Anterior cingulate cortex (tissue), 58 donors: ENCODE data around the gene SRI.
"Not testable (repeated sequence)": the region's sequence is repeated elsewhere in the genome, so short reads cannot be mapped to it uniquely, and the experiment has no call there.

Experiments used
- DNase-seq, 58 donors: peaks; one replicate each; lab custom pipeline; 2025; lab: John Stamatoyannopoulos, UW

The SRI gene, protein sequence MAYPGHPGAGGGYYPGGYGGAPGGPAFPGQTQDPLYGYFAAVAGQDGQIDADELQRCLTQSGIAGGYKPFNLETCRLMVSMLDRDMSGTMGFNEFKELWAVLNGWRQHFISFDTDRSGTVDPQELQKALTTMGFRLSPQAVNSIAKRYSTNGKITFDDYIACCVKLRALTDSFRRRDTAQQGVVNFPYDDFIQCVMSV

DNA sequence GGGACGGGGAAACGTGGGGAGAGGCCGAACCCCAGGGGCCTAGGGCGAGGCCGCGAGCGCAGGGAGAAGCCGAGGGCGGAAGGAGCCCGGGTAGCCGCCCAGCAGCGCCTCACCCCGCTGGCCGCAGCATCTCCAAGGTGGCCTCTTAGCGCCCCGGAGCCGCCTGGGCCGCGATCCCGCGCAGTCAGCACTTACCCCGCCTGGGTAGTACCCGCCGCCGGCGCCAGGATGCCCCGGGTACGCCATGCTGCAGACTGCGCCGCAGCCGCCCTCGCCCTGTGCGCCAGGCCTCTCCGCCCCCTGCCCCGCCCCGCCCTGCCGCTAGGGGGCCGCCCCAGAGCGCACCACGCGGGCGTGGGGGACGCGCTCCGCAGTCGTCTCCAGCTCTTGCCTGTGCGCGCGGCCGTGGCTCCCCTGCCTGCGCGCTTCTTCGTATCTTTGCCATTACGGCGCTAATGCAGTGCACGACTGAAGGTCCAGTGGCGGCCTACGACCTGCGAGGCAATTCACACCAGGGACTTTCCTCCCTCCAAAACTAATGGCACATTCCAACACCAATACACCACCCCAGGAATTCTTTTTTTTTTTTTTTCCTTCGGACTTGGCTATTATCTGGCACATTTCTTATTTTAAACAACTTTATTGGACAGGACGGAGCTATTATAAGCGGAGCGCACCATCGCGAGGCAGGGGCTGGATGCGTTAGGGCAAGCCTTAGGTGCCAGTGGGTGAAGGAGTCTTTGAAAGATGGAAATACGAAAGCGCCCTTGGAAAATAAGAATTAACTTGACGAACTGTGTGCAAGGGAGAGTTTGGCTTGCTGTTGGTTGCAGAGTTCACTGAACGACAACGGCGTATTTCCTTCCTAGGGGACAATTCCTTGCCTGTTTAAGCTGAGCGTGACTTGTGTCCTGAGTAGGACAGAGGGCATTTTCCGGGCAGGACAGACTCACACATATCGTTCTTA lies at the start of gene SRI:
Gene SRI (minus strand): TSS at position 258 of the 967 bp plus-strand sequence. CDS start 12 bp downstream, at position 246.
- peak; percentile 40 to 93 (median 80) for DNase-seq

DNA sequence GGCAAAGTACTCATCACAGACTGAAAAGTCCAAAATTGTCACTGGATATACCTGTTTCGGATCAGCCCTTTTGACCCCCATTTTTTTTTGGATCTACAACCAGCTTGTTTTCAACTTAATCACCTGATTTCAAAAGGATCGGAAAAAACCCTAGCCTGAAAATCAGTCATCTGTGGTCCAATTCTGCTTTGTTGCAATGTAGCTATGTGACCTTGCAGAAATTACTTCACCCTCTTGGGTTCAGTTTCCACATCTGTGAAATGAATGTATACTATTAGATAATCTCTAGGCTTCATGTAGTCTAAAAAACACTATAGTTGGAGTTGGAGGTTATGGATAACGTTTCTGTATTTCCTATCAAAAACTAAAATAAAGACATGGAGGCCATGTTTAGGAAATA lies 49.7 kb upstream of the SRI start:
- no peak for DNase-seq

DNA sequence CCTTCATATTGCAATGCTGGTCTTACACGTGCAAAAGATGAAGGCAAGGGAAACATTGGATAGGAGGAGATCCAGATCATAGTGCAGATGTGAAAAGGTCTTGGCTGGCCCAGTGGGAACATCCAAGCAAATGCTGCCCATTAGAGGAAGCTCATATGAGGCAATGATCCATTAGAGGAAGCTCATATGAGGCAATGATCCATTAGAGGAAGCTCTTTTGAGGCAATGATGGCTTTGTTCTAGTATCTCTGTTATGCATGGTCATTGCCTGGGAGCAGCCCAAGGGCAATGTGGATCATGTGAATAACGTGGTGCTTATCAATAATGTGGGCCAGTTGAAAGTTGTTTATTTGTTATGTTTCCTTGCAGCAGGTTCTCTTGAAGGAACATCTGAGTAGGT lies 49.0 kb upstream of the SRI start:
- DNase-seq: no peak

DNA sequence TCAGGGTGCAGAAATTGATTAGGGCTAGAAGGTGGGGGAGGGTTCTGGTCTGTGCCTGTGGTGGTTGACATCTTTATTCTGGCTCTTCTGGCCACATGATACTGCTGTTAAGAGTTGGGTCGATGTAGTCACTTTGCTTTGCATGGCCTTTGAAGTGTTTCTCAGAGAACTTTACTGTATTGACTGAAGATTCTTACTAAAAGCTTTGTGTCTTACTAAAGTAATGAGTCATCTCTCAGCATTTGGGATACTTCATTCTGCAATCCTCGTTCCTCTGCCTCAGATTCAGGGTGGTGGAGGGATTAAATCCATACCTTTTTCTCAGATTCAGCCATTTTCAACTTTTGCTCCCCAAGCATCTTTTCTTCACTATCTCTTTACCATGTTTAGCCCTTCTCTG lies 48.2 kb upstream of the SRI start:
- no peak for DNase-seq

DNA sequence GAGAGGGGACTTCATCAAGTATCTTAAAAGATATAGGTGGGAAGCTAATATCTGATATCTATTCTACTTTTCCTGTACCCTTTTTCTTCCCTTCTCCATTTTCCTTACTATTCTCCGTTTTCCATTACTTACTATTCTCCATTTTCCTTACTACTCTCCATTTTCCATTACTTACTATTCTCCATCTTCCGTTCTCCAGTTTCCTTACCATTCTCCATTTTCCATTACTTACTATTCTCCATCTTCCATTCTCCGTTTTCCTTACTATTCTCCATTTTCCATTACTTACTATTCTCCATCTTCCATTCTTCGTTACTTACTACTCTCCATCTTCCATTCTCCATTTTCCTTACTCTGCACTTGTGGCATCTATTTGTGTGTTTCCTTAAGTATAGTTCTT lies 47.6 kb upstream of the SRI start:
- no peak for DNase-seq

DNA sequence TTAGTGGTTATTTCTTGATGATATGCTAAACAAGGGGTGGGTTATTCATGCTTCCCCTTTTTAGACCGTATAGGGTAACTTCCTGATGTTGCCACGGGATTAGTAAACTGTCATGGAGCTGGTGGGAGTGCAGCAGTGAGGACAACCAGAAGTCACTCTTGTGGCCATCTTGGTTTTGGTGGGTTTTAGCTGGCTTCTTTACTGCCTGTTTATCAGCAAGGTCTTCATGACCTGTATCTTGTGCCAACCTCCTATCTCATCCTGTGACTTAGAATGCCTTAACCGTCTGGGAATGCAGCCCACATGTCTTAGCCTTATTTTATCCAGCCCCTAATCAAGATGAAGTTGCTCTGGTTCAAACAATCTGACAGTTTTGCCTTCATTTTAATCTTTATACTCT lies 45.1 kb upstream of the SRI start:
- not testable (repeated sequence) for DNase-seq

DNA sequence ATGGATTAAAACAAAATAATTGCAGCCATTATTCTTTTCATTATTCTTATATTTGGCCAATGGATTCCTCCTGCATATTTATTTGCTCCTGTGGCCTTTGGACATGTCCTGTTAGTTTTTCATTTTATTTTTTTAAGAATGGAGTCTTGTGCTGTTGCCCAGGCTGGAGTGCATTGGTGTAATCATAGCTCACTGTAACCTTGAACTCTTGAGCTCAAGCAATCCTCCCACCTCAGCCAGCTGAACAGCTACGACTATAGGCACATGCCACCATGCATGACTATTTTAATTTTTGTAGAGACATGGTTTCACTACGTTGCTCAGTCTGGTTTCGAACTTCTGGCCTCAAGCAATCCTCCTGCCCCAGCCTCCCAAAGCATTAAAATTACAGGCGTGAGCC lies 42.7 kb upstream of the SRI start:
- DNase-seq: no peak

DNA sequence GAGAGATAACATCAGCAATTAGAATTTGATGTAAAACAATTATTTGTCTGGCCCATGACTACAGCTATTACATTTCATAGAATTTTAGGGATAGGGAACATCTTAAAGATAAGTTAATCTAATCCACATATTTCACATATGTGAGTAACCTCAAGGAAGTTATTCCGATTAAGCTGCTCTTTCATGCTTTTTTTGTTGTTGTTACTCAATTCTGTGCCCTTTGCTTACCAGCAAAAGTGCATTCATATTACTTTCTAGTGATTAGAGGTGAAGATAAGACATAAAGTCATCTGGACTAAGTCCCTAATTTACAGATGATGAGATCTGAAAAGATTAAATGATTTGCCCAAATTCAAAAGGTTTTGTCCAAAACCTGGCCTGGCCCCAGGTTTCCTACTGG lies 40.9 kb upstream of the SRI start:
- no peak for DNase-seq

DNA sequence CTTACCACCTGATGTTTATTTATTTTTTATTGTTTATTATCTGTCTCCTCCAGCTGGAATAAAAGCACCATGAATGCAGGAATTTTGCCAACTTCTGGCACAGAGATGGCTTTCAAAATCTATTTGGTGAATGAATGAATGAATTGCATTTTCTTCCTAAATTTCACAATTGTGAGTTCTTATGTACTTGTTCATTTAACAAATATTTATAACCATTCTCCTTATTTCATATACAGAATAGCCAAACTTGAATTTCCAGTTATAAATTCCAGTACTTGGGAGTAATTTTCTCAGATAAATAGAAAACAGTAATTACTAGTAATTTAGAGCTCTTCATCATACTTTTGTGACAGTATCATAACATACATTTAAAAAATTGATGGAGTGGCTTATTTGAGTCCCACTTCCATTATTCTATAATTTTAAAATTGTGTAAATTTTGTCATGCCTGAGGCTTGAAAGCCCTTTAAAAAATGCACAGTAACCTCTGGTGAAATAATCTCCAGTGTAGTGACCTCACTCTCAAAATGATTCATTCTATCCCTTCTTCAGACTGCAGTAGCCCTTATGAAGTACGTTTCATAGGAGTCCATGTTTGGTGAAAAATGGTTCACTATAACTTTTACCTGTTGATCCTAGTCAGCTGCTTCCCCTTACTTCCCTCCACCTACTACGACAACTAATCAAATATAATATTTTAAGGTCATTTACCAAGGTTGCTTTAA lies 40.0 kb upstream of the SRI start:
- DNase-seq: no peak

DNA sequence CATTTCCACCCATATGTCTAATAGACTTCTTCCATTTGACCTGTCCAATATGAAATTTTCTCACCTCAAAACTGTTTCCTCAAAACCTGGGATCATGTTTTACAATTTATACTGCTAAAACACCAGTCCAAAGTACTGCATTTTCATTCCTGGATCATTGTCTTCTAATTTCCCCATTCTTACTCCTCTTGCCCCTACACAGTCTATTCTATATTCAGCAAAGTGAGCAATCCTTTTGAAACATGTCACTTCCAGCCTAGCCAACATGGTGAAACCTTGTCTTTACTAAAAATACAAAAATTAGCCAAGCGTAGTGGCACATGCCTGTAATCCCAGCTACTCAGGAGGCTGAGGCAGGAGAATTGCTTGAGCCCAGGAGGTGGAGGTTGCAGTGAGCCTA lies 38.5 kb upstream of the SRI start:
- DNase-seq: not testable (repeated sequence)

DNA sequence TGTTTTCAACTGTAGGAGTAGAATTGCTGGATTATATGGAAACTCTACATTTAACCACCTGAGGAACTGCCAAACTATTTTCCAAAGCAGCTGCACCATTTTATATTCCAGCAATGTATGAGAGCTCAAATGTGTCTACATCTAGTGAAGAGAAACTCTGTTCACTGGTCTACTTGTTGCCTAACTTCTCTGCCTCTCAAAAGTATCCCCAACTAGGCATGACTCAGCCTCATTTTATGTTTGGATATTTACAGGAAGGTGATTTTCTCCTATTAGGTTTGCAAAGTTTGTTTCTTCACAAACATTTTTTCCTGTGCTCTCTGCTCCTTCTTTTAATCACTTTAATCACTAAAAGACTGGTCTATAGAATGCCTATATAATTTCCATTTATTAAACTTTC lies 37.1 kb upstream of the SRI start:
- no peak for DNase-seq

DNA sequence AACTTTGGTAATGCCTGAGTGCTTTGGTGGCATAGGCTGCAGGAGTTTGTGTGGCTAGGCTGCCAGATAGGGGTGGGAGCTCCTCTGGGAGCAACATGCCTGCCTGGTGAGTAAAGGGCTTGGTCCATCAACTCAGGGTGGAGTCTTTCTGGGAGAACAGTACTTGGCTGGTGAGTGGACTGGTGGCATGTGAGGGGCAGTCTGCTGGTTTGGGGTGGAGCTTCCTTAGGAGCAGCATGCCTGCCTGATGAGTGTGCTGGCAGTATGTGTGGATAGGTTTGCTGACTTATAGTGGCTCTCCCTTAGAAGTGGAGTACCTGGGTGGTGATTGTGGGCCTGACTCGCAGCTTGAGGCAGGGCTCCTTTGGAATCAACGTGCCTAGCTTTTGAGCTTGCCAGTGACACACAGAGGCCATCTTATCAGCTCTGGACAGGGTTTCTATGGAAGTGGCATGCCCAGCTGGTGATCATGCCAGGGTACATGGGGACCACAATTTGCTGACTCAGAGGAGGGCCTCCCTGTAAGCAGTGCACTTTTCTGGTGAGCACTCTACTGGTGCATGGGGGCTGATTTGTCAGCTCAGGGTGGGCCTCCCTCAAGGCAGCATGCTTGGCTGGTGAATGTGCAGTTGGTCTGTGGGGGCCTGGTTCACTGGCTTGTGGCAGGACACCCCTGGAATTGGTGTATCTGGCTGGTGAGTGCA lies 35.0 kb upstream of the SRI start:
- DNase-seq: no peak

DNA sequence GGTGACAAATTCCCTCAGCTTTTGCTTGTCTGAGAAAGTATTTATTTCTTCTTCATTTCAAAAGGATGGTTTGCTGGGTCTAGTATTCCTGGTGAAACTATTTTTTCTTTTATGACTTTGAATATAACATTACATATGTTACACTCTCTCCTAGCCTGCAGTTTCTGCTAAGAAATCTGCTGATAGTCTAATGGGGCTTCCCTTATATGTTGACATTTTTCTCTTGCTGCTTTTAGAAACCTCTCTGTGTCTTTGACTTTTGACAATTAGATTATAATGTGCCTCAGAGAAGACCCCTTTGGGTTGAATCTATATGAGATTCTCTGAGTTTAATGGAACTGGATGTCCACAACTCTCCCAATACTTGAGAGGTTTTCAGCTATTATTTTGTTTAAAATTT lies 33.8 kb upstream of the SRI start:
- DNase-seq: no peak

DNA sequence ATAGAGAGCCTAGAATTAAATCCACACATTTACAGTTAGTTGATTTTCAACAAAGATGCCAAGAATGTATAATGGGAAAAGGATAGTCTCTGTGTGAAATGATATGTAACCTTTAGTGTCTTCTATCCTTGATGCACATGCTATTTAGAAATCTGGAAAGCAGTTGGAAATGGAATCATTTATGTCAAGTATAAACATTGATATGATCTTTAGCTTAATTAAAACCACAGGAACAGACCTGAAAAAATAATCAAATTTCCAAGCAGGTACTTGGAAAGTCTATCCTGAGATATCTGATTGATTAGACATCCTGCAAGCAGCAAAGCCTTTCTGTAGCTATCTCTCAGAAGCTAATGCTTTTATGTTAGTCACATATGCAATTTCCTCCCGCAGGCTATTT lies 24.4 kb upstream of the SRI start:
- DNase-seq: no peak

DNA sequence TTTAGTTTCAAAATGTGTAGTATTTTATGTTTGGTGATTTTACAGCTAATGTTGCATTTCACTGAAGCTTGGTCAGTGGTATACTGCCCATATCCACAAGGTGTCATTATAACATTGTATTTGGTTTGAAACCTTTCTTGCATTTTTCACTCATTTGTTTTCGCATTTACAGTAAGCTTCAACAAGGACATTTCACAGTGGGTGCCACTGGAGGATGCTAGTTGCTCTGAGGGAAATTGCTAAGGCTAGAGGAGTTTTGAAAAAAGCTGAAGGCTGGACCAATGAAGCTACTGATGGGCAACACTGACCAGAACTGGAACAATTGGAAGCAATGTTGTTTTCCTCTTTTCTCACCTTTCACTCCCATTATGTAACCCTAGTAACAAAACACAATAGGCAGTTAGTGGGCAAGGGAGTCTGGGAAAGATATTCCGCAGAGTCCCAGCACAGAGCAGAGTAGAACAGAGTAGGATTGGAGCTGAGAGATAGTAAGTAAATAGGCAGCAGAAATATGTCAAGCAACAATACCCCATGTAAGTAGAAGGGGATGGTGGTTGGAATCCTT lies 23.6 kb upstream of the SRI start:
- DNase-seq: peak in 15 of 58 donors; percentile 0 to 39 (median 3)

DNA sequence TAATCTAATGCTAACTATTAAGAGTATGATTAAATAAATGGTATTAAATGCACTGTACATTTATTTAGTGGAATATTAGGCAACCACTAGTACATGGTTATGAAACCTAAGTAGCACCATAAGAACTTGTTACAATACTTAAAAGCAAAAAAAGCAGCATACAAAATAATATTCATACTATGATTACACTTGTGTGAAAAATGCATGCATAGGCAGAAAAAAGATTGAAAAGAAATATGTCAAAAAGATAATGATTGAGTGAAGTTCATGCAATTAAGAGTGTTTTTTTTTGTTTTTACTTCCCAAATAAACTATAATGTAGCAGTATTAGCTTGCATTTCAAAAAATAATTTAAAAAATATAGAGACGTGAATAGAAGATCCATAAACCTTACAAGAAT lies 20.0 kb upstream of the SRI start:
- DNase-seq: no peak

DNA sequence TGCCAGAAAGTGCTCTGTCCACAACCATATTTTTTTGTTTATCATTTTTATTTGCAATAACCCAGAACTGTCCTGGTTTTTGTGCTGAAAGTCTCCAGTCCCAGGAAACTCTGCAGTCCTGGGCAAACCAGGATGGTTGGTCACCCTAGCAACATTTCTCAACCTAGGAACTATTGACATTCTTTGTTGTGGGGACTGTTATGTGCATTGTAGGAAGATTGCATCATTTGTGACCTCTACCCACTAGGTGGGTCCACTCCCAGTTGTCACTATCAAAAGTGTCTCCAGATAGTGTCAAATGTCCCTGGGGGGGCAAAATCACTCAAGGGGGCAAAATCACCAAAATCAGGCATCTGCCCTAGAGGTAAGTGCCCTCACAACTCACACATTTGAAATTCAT lies 14.0 kb upstream of the SRI start:
- DNase-seq: no peak

DNA sequence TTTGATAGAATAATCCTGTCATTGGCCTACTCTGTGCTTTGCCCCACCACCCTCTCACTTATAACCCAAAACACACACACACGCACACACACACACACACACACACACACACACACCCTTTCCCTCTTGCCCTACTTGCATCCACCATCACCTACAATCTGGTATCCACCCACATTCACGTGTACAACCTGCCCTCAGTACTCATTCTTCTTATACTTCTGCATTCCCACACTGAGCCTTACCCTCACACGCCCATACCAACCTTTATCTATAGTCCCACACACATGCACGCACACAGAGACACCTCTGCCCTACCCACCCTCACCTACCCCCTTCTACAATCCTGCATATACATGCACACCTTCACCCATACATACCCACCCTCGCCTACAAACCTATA lies 10.8 kb upstream of the SRI start:
- DNase-seq: no peak

DNA sequence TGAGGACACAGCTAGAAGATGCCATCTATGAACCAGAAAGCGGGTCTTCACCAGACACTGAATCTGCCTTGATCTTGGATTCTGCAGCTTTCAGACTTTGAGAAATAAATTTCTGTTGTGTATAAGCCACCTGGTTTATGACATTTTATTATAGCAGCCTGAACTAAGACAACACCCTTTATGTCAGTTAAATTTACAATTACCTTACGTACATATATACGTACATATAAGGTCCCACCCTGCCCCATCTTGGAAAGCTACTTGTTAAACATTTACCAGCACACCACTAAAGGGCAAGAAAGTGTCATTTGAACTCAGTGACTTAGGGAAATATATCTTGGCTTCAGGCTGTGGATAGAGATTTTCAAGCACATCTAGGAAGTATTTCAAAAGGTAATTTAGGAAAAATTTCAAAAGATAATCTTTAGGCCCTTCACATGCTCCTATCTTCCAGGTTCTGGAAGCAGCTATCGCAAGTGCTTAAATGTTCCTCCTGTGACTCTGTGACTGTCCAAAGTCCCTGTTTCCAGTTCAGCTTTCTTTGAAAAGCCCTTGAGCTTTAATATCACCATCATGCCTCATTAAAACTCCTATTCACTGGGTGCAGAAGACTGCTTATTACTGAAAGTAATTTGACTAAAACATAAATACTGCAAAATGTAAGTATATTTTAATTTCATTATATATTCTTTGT lies 9.6 kb upstream of the SRI start:
- no peak for DNase-seq
